HG02870 (cell line): ENCODE data around the gene B3GALT2.
"Not testable (repeated sequence)": the region's sequence is repeated elsewhere in the genome, so short reads cannot be mapped to it uniquely, and the experiment has no call there.

Source experiments
- ATAC-seq: cut with Tn5 transposase; IDR thresholded peaks from one replicate; pipeline ENCODE4 v1.9.1; 2021; ENCODE audit warnings: mild to moderate bottlenecking, moderate library complexity; ENCODE audit not compliant: unreplicated experiment

Gene B3GALT2

GRCh38 chr1:193185901-193186731, at the start of gene B3GALT2:
TSS of gene B3GALT2 (minus strand) at chr1:193186613. CDS start at chr1:193181562, 5,051 bp downstream.
- no peak for ATAC-seq

GRCh38 chr1:193234530-193234929, 48.1 kb upstream of the B3GALT2 start:
- no peak for ATAC-seq

- ATAC-seq, result not testable (repeated sequence)
These were observed 44.7 kb upstream of the B3GALT2 start for GRCh38 chr1:193231146-193231545.

GRCh38 chr1:193229136-193229535, 42.7 kb upstream of the B3GALT2 start:
- ATAC-seq, result no peak

- no peak for ATAC-seq
These were observed 35.7 kb upstream of the B3GALT2 start for GRCh38 chr1:193222056-193222615.

GRCh38 chr1:193221651-193222050, 35.2 kb upstream of the B3GALT2 start:
- ATAC-seq, result no peak

- no peak for ATAC-seq
These were observed 33.0 kb upstream of the B3GALT2 start for GRCh38 chr1:193219391-193219790.

- no peak for ATAC-seq
These were observed 30.5 kb upstream of the B3GALT2 start for GRCh38 chr1:193216920-193217319.

- ATAC-seq, result no peak
These were observed 27.6 kb upstream of the B3GALT2 start for GRCh38 chr1:193213998-193214397.

GRCh38 chr1:193212637-193213036, 26.2 kb upstream of the B3GALT2 start:
- ATAC-seq, result no peak

- peak; percentile 79 for ATAC-seq
These were observed 25.1 kb upstream of the B3GALT2 start for GRCh38 chr1:193211539-193211938.

GRCh38 chr1:193210996-193211395, 24.6 kb upstream of the B3GALT2 start:
- no peak for ATAC-seq

GRCh38 chr1:193201021-193201420, 14.6 kb upstream of the B3GALT2 start:
- no peak for ATAC-seq

- ATAC-seq, result no peak
These were observed 13.5 kb upstream of the B3GALT2 start for GRCh38 chr1:193199940-193200339.

GRCh38 chr1:193192586-193192985, 6.2 kb upstream of the B3GALT2 start:
- ATAC-seq, result no peak

- peak; percentile 49 for ATAC-seq
These were observed 3.8 kb upstream of the B3GALT2 start for GRCh38 chr1:193190096-193190744.

- ATAC-seq, result no peak
These were observed 3.2 kb upstream of the B3GALT2 start for GRCh38 chr1:193189442-193190095.

GRCh38 chr1:193188915-193189314, 2.5 kb upstream of the B3GALT2 start:
- not testable (repeated sequence) for ATAC-seq

GRCh38 chr1:193187114-193187513, 701 bp upstream of the B3GALT2 start:
- no peak for ATAC-seq

GRCh38 chr1:193185211-193185610, 1.2 kb downstream of the B3GALT2 start:
- no peak for ATAC-seq

GRCh38 chr1:193184776-193185175, 1.6 kb downstream of the B3GALT2 start:
- ATAC-seq, result no peak
